ENCODE measurements around the gene DNLZ.

Gene DNLZ

GRCh38 chr9:136396219-136396515 is 32.6 kb upstream of the DNLZ start:
- DNase-seq (ENCODE audit: low read depth) = no peak

- DNase-seq (ENCODE audit: low read depth) = no peak
Observed at GRCh38 chr9:136395345-136396218, 32.0 kb upstream of the DNLZ start.

GRCh38 chr9:136395020-136395340 is 31.4 kb upstream of the DNLZ start:
- DNase-seq (ENCODE audit: low read depth) = no peak

- DNase-seq (ENCODE audit: low read depth) = no peak
Observed at GRCh38 chr9:136394312-136395019, 30.9 kb upstream of the DNLZ start.

- no peak for DNase-seq (ENCODE audit: low read depth)
Observed at GRCh38 chr9:136393531-136393930, 30.0 kb upstream of the DNLZ start.

- DNase-seq (ENCODE audit: low read depth) = no peak
Observed at GRCh38 chr9:136392538-136393449, 29.2 kb upstream of the DNLZ start.

- no peak for DNase-seq (ENCODE audit: low read depth)
Observed at GRCh38 chr9:136391737-136392537, 28.4 kb upstream of the DNLZ start.

- DNase-seq (ENCODE audit: low read depth) = no peak
Observed at GRCh38 chr9:136389396-136389795, 25.9 kb upstream of the DNLZ start.

- DNase-seq (ENCODE audit: low read depth) = no peak
Observed at GRCh38 chr9:136387217-136387616, 23.7 kb upstream of the DNLZ start.

GRCh38 chr9:136386018-136386417 is 22.5 kb upstream of the DNLZ start:
- no peak for DNase-seq (ENCODE audit: low read depth)

GRCh38 chr9:136385015-136385414 is 21.5 kb upstream of the DNLZ start:
- no peak for DNase-seq (ENCODE audit: low read depth)

- no peak for DNase-seq (ENCODE audit: low read depth)
Observed at GRCh38 chr9:136383436-136383835, 19.9 kb upstream of the DNLZ start.

GRCh38 chr9:136381966-136382513 is 18.5 kb upstream of the DNLZ start:
- DNase-seq (ENCODE audit: low read depth) = no peak

- DNase-seq (ENCODE audit: low read depth) = no peak
Observed at GRCh38 chr9:136381311-136381710, 17.8 kb upstream of the DNLZ start.

- no peak for DNase-seq (ENCODE audit: low read depth)
Observed at GRCh38 chr9:136380381-136380780, 16.8 kb upstream of the DNLZ start.

- DNase-seq (ENCODE audit: low read depth) = no peak
Observed at GRCh38 chr9:136379891-136380290, 16.3 kb upstream of the DNLZ start.

- no peak for DNase-seq (ENCODE audit: low read depth)
Observed at GRCh38 chr9:136379401-136379800, 15.9 kb upstream of the DNLZ start.

- no peak for DNase-seq (ENCODE audit: low read depth)
Observed at GRCh38 chr9:136379003-136379287, 15.4 kb upstream of the DNLZ start.

GRCh38 chr9:136378170-136379002 is 14.8 kb upstream of the DNLZ start:
- no peak for DNase-seq (ENCODE audit: low read depth)

- DNase-seq (ENCODE audit: low read depth) = no peak
Observed at GRCh38 chr9:136377341-136378169, 14.0 kb upstream of the DNLZ start.
